Activated CD4-positive, alpha-beta T cell treated with anti-CD3 and anti-CD28 coated beads, Interleukin-2, Interleukin-6, amounts not matched to agents 100 ng/mL and 50 ng/mL, durations not matched to agents 16 hours and 8 hours (primary cell): Measurements from ENCODE around the gene PIM2.
A peak's percentile ranks its signal among the peaks of the same experiment; 100 is the strongest.
"Not testable (repeated sequence)": the region's sequence is repeated elsewhere in the genome, so short reads cannot be mapped to it uniquely, and the experiment has no call there.

ENCODE experiments used
- DNase-seq: peaks from one replicate; pipeline ENCODE4 v3.0.0-alpha.2; 2020

PIM2 gene

DNA sequence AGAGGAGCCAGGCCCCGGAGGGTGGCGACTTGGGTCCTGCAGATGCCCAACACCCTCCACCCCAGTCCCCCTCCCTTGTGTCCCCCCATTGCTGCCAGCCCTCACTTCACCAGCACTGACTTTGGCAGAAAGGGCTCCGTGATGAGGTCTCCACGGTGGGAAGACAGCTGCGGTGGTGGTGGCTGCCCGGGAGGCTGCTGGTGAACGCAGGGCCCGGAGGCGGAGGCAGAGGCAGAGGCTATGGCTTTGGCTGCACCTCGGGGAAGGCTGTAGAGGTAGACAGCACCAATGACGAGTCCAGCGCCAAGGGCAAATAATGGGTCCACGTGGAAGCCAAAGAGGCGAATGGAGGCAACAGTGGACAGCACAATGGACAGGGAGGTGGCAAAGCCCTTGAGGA, 14.2 kb downstream of the PIM2 start:
- no peak for DNase-seq

GRCh38 chrX:48904180-48904579, 14.6 kb downstream of the PIM2 start:
- no peak for DNase-seq

GRCh38 chrX:48903290-48903689, 15.5 kb downstream of the PIM2 start:
- DNase-seq, result no peak

DNA sequence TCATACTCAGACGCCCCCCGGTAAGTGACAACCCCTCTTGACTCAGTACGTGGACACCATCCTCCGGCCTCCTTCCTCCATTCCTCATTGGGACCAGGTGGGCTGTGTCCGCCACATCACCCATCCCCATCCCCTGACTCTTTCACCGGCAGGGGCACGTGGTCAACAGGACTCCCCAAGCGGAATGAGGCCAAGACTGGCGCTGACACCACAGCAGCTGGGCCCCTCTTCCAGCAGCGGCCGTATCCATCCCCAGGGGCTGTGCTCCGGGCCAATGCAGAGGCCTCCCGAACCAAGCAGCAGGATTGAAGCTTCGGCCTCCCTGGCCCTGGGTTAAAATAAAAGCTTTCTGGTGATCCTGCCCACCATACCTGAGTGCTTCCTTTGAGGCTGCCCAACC, 16.0 kb downstream of the PIM2 start:
- no peak for DNase-seq

GRCh38 chrX:48902135-48902534, 16.7 kb downstream of the PIM2 start:
- no peak for DNase-seq

- DNase-seq, result no peak
Observed at GRCh38 chrX:48901069-48901468, 17.8 kb downstream of the PIM2 start.

GRCh38 chrX:48899078-48899410, 19.8 kb downstream of the PIM2 start:
- DNase-seq, result no peak

GRCh38 chrX:48897625-48898306, 21.1 kb downstream of the PIM2 start, which contains the start of the genes PQBP1 and TIMM17B:
TSS of gene PQBP1 (plus strand) at chrX:48897930. CDS start at chrX:48898510, 580 bp downstream.
TSS of gene TIMM17B (minus strand) at chrX:48897768. CDS start at chrX:48897749, 19 bp downstream.
- DNase-seq, result peak; percentile 92

DNA sequence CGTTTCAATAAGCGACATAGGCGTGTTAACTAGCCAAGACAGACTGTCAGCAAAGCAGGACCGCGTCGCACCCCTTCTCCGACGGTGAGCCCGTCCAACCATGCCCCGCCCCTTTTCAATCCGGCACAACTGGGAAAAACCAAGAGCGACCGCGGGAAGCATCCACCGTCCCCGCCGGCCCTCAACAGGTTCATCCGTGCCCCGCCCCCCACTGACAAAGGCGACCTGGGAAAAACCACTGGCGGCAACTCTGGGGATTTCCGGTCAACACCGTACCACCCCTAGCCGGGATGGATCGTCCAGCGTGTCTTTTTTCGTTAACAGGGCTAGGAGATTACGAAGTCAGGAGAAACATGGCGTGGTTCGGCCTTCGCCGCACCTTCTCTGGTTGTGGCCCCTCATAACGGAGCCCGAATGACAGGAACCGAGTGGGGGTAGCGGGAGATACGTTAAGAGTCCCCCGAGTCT, 21.6 kb downstream of the PIM2 start:
- peak; percentile 66 for DNase-seq

DNA sequence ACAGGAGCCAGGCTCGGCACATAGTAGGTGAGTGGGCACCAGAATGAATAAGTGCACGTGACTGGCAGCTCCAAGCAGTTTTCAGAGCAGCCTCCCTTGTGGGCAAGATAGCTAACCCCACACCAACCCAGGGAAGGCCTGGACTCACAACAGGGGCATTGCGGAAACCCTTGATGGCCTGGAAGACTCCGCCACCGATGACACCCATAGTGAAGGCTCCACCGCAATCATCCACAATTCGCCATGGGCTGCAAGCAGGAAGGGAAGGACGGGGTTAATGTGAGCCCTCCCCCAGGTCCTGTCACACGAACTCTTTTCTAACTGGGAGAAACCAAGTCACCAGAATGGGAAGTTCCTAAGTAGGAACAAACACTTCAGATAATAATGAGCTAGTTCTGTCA, 22.2 kb downstream of the PIM2 start:
- no peak for DNase-seq

DNA sequence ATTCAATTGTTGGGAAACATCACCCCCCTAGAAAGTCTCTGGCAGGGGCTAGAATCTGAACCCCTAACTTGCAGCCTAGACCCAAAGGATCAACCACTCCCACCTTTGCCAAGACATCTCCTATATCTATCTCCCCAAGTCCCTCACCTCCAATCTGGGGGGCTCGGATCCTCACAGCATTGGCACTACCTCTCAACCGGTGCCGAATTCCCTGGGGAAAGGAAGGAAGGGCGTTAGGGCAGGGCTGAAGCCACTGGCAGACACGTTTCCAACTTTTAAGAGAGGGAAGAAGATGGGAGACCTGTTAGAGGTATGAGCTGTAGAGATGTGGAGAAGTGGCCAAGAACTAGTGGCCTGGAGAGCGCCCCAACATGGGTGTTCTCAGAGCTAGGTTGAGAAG, 23.9 kb downstream of the PIM2 start:
- DNase-seq, result no peak

- DNase-seq, result no peak
Observed at GRCh38 chrX:48893556-48894348, 25.1 kb downstream of the PIM2 start.

DNA sequence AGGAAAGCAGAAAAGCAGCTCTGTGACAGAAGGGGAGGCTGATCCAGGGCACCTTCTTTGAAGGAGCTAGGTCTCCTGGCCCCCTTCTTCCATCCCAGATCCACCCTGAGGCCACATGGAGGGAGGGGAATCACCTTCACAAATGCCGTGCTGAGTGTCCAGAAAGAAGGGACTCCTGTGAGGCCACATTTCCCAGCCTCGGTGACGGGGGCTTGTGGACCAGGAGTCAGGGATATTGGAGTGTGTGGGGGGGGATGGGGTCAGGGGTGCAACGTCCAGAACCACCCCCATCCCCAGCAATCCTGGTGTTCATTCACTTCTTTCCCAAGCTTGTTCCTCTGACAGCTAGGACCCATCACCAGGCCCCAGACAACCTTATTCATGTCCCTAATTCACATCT, 25.9 kb downstream of the PIM2 start:
- no peak for DNase-seq

DNA sequence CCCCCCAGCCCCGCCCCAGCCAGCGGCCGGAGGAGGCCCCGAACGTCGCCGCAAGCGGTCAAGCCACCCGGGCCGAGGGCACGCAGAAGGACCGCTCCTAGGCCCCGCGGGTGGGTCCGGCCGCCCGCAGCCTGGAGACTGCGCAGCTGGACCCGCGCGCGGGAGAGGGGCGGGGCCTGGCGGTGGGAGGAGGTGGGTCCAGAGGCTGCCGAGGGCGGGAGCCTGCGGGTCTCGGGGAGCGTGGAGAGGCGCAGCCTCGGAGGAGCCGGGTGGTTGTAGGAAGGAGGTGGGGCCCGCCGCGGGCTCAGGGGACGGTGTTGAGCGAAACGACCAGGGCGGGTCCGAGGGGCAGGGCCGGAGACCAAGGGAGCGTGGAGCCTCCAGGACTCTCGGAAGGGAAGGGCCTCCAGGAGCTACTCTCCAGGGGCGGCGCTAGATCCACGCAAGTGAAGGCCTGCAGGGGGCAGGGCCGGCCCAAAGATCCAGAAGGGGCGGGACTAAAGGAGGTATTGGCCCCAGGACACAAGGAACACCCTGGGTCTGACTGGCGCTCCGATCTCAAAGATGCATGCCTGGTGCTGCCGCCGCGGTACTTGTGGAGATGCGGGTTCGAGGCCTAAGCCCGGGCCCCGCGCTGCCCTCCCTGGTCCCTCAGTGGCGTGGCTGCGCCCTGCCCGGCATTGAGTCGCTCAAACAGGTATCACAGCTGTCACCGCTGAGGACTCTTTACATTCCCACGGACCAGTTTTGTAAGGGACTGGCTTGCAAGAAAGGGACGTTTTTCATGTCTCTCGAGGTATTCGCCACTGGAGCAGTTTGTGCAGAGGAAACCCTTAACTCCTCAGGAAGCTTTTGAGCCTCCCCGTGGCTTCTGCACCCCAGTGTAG, 27.2 kb downstream of the PIM2 start:
- peak; percentile 77 for DNase-seq

- DNase-seq, result peak; percentile 18
Observed at GRCh38 chrX:48890934-48891401, 27.9 kb downstream of the PIM2 start.

DNA sequence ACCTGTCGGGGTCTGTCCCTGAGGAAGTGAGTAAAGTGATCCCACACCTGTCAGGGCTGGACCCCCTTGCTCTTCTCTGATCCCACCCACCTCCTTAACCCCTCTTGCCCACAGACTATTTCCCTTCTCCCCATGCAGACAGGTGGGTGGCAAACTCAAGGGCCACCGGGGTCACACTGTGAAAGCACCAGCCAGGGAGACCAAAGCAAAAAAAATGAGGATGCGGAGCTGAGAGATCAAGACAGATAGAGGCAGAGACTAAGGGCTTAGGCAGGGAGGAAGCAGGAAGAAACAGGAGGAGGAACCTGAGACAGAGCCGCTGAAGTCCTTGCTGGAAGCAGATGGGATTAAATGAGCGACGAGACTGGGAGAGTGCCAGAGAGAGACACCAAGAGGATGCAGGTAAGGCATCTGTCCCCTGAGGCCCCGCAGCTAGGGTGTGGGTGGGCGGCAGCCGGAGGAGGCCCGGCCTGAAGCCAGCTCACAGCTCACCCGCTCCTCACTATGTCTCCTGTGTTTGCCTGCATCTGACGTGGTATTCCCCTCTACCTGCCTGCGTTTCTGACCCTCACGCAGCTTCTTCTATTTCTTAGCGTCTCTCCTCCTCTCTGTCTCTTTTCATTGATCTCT, 28.4 kb downstream of the PIM2 start:
- no peak for DNase-seq

DNA sequence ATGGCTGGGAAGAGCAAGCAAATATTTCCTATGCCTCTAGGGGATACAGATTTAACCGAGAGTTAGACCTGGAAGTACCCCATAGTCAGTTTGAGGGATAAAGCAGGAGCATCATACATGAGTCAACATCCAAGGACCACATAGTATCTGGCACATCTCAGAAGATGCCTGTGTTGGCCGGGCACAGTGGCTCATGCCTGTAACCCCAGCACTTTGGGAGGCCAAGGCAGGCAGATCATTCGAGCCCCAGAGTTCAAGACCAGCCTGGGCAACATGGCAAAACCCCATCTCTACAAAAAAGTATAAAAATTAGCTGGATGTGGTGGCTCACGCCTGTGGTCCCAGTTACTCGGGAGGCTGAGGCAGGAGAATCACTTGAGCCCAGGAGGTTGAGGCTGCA, 32.2 kb downstream of the PIM2 start:
- not testable (repeated sequence) for DNase-seq

- DNase-seq, result no peak
Observed at GRCh38 chrX:48883729-48884128, 35.1 kb downstream of the PIM2 start.

DNA sequence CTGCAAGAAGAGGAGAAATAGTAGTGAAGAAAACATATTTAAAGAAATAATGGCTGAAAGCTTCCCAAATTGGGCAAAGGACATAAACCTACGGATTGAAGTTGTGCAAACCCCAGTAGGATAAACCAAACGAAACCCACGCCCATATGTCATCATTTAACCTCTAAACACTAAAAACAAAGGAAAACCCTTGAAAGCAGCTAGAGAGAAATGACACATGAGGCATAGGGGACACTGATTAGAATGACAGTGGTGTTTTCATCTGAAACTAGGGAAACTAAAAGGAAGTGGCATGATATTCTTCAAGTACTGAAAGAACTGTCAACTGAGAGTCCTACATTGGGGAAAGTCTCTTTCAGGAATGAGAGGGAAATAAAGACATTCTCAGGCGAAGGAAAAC, 41.9 kb downstream of the PIM2 start:
- not testable (repeated sequence) for DNase-seq

DNA sequence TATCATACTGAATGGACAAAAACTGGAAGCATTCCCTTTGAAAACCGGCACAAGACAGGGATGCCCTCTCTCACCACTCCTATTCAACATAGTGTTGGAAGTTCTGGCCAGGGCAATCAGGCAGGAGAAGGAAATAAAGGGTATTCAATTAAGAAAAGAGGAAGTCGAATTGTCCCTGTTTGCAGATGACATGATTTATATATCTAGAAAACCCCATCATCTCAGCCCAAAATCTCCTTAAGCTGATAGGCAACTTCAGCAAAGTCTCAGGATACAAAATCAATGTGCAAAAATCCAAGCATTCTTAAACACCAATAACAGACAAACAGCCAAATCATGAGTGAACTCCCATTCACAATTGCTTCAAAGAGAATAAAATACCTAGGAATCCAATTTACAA, 46.8 kb downstream of the PIM2 start:
- not testable (repeated sequence) for DNase-seq

GRCh38 chrX:48864210-48864609, 54.6 kb downstream of the PIM2 start:
- DNase-seq, result no peak
